ENCODE measurements around the gene ADGRL2. TPM values are rescaled to one million over a fixed set of nuclear protein-coding genes. Genes with fewer than 3 reads are reported as not detected.

Gene ADGRL2
- total and polyA plus RNA-seq, 2 experiments from 2014 or later, result 38.2 to 90.3 TPM

GRCh38 chr1:81844477-81844876 is 43.7 kb downstream of the ADGRL2 start (continued):
- TF ChIP-seq ZNF462 (CRISPR knock-in tag; IDR thresholded peaks at IDR 0.05), result no peak
- TF ChIP-seq STAT1 (IDR thresholded peaks at IDR 0.05; ENCODE audit: unreplicated experiment), result no peak
- TF ChIP-seq POLR2AphosphoS5 (IDR thresholded peaks at IDR 0.05; ENCODE audit: low read depth), result no peak
- TF ChIP-seq NANOG (IDR thresholded peaks at IDR 0.05; ENCODE audit: borderline replicate concordance), result no peak

DNA sequence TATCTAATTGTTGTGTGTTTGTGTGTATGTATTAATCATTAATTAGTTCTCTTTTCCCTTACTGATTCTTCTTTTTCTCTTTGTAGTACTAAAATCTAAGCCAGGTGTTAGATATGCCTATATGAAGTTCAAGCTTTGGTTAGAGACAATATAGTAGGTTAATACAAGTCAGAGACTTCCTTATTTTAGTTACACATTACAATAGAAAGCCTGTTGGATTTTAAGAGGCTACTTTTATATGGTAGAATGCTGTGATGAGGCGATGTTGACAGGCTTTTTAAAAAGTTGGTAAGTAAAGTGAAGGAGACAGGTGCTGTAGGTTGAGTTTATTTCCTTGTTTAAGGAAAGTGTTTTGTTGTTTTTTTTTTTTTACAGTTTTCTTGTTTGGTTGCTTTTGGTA is 45.9 kb downstream of the ADGRL2 start:
- Histone ChIP-seq H3K79me2 (replicated peaks; ENCODE audit: insufficient read depth) (peaks cover 79% of the 10 kb centered on the region), H3K9me2 (ENCODE audit: insufficient read depth) (no peaks in the 10 kb centered on the region), H3K4me2 (peak overlapping the region; percentile 17; the same call in 1 of the 2 replicates), H3K27me3 (ENCODE audit: insufficient read depth) (no peaks in the 10 kb centered on the region), H3K4me3 (no peak overlapping the region), H3K4me1 (ENCODE audit: insufficient read depth) (peaks cover 46% of the 10 kb centered on the region), H4K20me1 (replicated peaks; ENCODE audit: insufficient read depth) (no peaks in the 10 kb centered on the region), H3K36me3 (ENCODE audit: insufficient read depth) (no peaks in the 10 kb centered on the region), H3F3A (replicated peaks; ENCODE audit: low read depth) (no peaks in the 10 kb centered on the region), H3K27ac (ENCODE audit: low read depth) (no peak overlapping the region; the same call in 1 of the 2 replicates), H2AFZ (no peak overlapping the region)
- peak overlapping the region; percentile 8 for H3K27ac Mint-ChIP-seq
- no peak overlapping the region for H3K4me3 Mint-ChIP-seq
- ATAC-seq (no peak), DNase-seq (ENCODE audit: low spot score) (no peak)
- peaks cover 8% of the 10 kb centered on the region; the same call in 2 of the 3 replicates for H3K36me3 Mint-ChIP-seq (ENCODE audit: low read depth)
- no peaks in the 10 kb centered on the region for H3K27me3 Mint-ChIP-seq (ENCODE audit: insufficient read depth, low read depth, poor library complexity)
- peaks cover 48% of the 10 kb centered on the region for H3K4me1 Mint-ChIP-seq
- H3K9me3 Mint-ChIP-seq, result no peaks in the 10 kb centered on the region
- TF ChIP-seq ZNF462 (CRISPR knock-in tag; IDR thresholded peaks at IDR 0.05), result no peak
- TF ChIP-seq, protein P1, sequence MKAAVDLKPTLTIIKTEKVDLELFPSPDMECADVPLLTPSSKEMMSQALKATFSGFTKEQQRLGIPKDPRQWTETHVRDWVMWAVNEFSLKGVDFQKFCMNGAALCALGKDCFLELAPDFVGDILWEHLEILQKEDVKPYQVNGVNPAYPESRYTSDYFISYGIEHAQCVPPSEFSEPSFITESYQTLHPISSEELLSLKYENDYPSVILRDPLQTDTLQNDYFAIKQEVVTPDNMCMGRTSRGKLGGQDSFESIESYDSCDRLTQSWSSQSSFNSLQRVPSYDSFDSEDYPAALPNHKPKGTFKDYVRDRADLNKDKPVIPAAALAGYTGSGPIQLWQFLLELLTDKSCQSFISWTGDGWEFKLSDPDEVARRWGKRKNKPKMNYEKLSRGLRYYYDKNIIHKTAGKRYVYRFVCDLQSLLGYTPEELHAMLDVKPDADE (IDR thresholded peaks at IDR 0.05), result no peak
- no peak for TF ChIP-seq CREB1 (CRISPR knock-in tag; IDR thresholded peaks at IDR 0.05; ENCODE audit: low read depth)
- no peak for TF ChIP-seq ZNF331 (CRISPR knock-in tag; IDR thresholded peaks at IDR 0.05; ENCODE audit: low read depth)
- TF ChIP-seq POLR2AphosphoS5 (IDR thresholded peaks at IDR 0.05; ENCODE audit: low read depth), result no peak
- TF ChIP-seq STAT1 (IDR thresholded peaks at IDR 0.05; ENCODE audit: unreplicated experiment), result no peak
